K562 (cell line): Measurements from ENCODE around the gene MCM5. TPM values are rescaled to one million over a fixed set of nuclear protein-coding genes. Genes with fewer than 3 reads are reported as not detected.

Source experiments
- ATAC-seq: fragments of 200-7000 bp; cut with Tn5 transposase; 3 replicates; pipeline ENCODE4 v1.9.1; 2020; ENCODE audit warnings: moderate library complexity
- BruUV-seq: library from RNA; stranded (reverse); fragments of 400-500 nt; replicated peaks from 2 replicates; lab custom pipeline; 2021; lab: Mats Ljungman, UMichigan
- CTCF ChIA-PET: fragments of 300-600 bp; formaldehyde crosslinking; extraction: SDS; loops from one replicate; lab custom pipeline; 2021; ENCODE audit warnings: low intra/inter-chr PET ratio; lab: Yijun Ruan, JAX
- POLR2A ChIA-PET: fragments of 300-600, 350-650 bp; sonication (Branson Sonifier 250); formaldehyde crosslinking; extraction: SDS; loops from one replicate; lab custom pipeline; 2021; ENCODE audit warnings: antibody characterized with exemption, inconsistent platforms; lab: Yijun Ruan, JAX
- DNase-seq, 4 experiments: peaks; one replicate each; pipeline versions ENCODE4 v3.0.0 to v3.0.0-alpha.2; 2011 to 2018; ENCODE audit warnings: low spot score in 3 of 4, mixed read lengths in 3 of 4; ENCODE audit errors: extremely low read depth in 1 of 4
- FAIRE-seq: peaks from 2 replicates; lab custom pipeline; 2011; peaks lifted over from hg19 to GRCh38; lab: Jason Lieb, UNC
- H2AFZ ChIP-seq: 2 replicates; pipeline ENCODE4 v1.6.0; 2011; ENCODE audit warnings: low read depth, low read length, control low read depth, inconsistent platforms
- H3K27ac ChIP-seq: fragments of 200-600 bp; 3 replicates; pipeline ENCODE4 v1.8.0; 2011; ENCODE audit warnings: low read depth, mild to moderate bottlenecking, control low read depth, inconsistent platforms, low read length, moderate library complexity, mixed read lengths; ENCODE audit errors: extremely low read depth
- H3K27me3 ChIP-seq, 2 experiments: fragments of 300-600 bp in 1 of 2; 2 replicates in 1 of 2; 3 replicates in 1 of 2; pipeline versions ENCODE4 v1.6.0 to v1.8.0; 2011; ENCODE audit warnings: inconsistent platforms in 2 of 2, low read length in 2 of 2, mild to moderate bottlenecking in 1 of 2, mixed read lengths in 1 of 2, moderate library complexity in 1 of 2; ENCODE audit not compliant: control insufficient read depth in 2 of 2, insufficient read depth in 2 of 2
- H3K36me3 ChIP-seq: fragments of 300-600 bp; 3 replicates; pipeline ENCODE4 v1.8.0; 2011; ENCODE audit warnings: mild to moderate bottlenecking, low read length, inconsistent platforms; ENCODE audit not compliant: control insufficient read depth, insufficient read depth
- H3K4me1 ChIP-seq, 2 experiments: fragments of 200-600 bp in 1 of 2; replicated peaks in 1 of 2; 2 replicates in 1 of 2; 3 replicates in 1 of 2; pipeline versions ENCODE4 v1.5.1 to v1.8.0; 2011; ENCODE audit warnings: inconsistent platforms in 2 of 2, low read length in 2 of 2, mild to moderate bottlenecking in 1 of 2, mixed read lengths in 1 of 2, moderate library complexity in 1 of 2; ENCODE audit not compliant: control insufficient read depth in 2 of 2, insufficient read depth in 2 of 2
- H3K4me2 ChIP-seq: 2 replicates; pipeline ENCODE4 v1.6.1; 2011; ENCODE audit warnings: low read length, control low read depth, inconsistent platforms, mixed read lengths; ENCODE audit not compliant: insufficient read depth
- H3K4me3 ChIP-seq: fragments of 200-600 bp; sonication (generic), shearing (Covaris generic); 2 replicates; pipeline ENCODE4 v1.5.1; 2016; ENCODE audit warnings: control low read depth, inconsistent platforms
- H3K79me2 ChIP-seq: fragments of 200-600 bp; 3 replicates; pipeline ENCODE4 v1.8.0; 2011; ENCODE audit warnings: low read length, inconsistent platforms; ENCODE audit not compliant: control insufficient read depth, insufficient read depth
- H3K9ac ChIP-seq, 2 experiments: 2 replicates each; pipeline versions ENCODE4 v1.6.0 to v1.6.1; 2011; ENCODE audit warnings: low read depth in 2 of 2, low read length in 2 of 2, control low read depth in 1 of 2, inconsistent platforms in 1 of 2, mild to moderate bottlenecking in 1 of 2, mixed read lengths in 1 of 2; ENCODE audit not compliant: insufficient read depth in 1 of 2
- H3K9me1 ChIP-seq: one replicate; pipeline ENCODE4 v1.6.0; 2011; ENCODE audit warnings: inconsistent platforms, mild to moderate bottlenecking, low read length, moderate library complexity; ENCODE audit not compliant: control insufficient read depth, insufficient read depth
- H3K9me3 ChIP-seq: replicated peaks from 2 replicates; pipeline ENCODE4 v1.5.1; 2011; ENCODE audit warnings: low read depth, low read length, inconsistent platforms; ENCODE audit not compliant: control insufficient read depth, insufficient read depth
- H4K20me1 ChIP-seq: replicated peaks from 2 replicates; pipeline ENCODE4 v1.6.1; 2011; ENCODE audit warnings: low read length, inconsistent platforms, mixed read lengths; ENCODE audit not compliant: control insufficient read depth, insufficient read depth
- CTCF ChIP-seq, 3 experiments: IDR thresholded peaks in 2 of 3; conservative IDR thresholded peaks in 1 of 3; 2 replicates each; pipeline ENCODE4 v1.5.1; 2011 to 2012; ENCODE audit warnings: low read length in 3 of 3, mild to moderate bottlenecking in 3 of 3, control low read depth in 2 of 3, improper control_type of control experiment in 1 of 3, inconsistent platforms in 1 of 3, low read depth in 1 of 3, mixed read lengths in 1 of 3, moderate library complexity in 1 of 3; ENCODE audit not compliant: insufficient read depth in 2 of 3
- MECOM ChIP-seq: fragments of 250-450 bp; sonication (Bioruptor Pico); IDR thresholded peaks from 2 replicates; pipeline ENCODE4 v1.8.0; 2022; ENCODE audit warnings: inconsistent platforms
- SMARCA4 ChIP-seq: fragments of 450-650 bp; IDR thresholded peaks from 2 replicates; pipeline ENCODE4 v1.6.1; 2016
- SMARCE1 ChIP-seq: fragments of 450-650 bp; IDR thresholded peaks from 2 replicates; pipeline ENCODE4 v1.7.1; 2016; ENCODE audit warnings: mild to moderate bottlenecking
- ZNF445 ChIP-seq: fragments of 250-450 bp; sonication (Bioruptor Pico); IDR thresholded peaks from 2 replicates; pipeline ENCODE4 v1.4.0; 2020; ENCODE audit warnings: low read depth, mild to moderate bottlenecking, moderate library complexity
- WGBS: fragments of 100-300 bp; shearing (Covaris generic); methylation state at CpG from one replicate; pipeline ENCODE4 v1.1.6; 2016; ENCODE audit warnings: low coverage, mixed read lengths; ENCODE audit not compliant: insufficient coverage; ENCODE audit errors: missing lambda C conversion rate; 5-methylcytosine and 5-hydroxymethylcytosine counted together
- in situ Hi-C: fragments of 300-500 bp; cut with MboI; formaldehyde crosslinking; loops from 4 replicates; pipeline ENCODE4 v1.15.0; 2018; ENCODE audit warnings: inconsistent platforms, mixed read lengths
- intact Hi-C: fragments of 100-400 bp; cut with micrococcal nuclease; formaldehyde crosslinking; loops from 2 replicates; pipeline ENCODE4 v1.14.2; 2022
- polyA plus RNA-seq, 8 experiments: library from polyadenylated mRNA; depleted of rRNA in 4 of 8; stranded (reverse) in 5 of 8; unstranded in 3 of 8; fragments of >200 nt; fragmentation: Nextera tagmentation in 2 of 8; fragmentation: Illumina TruSeq in 1 of 8; extraction: Ambion mirVana in 2 of 8; extraction: Trizol in 1 of 8; gene quantifications; 2 replicates each; pipeline versions ENCODE4 v1.2.1 to v1.2.3, GENCODE V29; 2011 to 2014; ENCODE audit warnings: inconsistent platforms in 1 of 8, missing spikeins in 1 of 8
- total RNA-seq, 7 experiments: library from RNA; depleted of rRNA in 6 of 7; stranded (reverse); fragments of >200 nt in 6 of 7; fragmentation: Illumina TruSeq in 2 of 7; extraction: Trizol in 2 of 7; gene quantifications; 2 replicates each; pipeline versions ENCODE4 v1.2.1 to v1.2.3, GENCODE V29; 2011 to 2021; ENCODE audit warnings: low replicate concordance in 1 of 7

MCM5 gene
- total and polyA plus RNA-seq, 9 of the 15 experiments (the other 6 are each of a cell fraction or from before 2014, with no cell fraction given) = 5.6 to 180 (median 66.1) TPM

GRCh38 chr22:35352214-35353111 lies 47.5 kb upstream of the MCM5 start:
- ChIA-PET CTCF (interaction anchor here (2.6 kb wide), 1 partner anchor 231 kb away, joined by 22 read pairs; no protein-coding TSS in a partner anchor), POLR2A (interaction anchor here (0.6 kb wide), 2 partner anchors 78 to 185 kb away, joined by 3 read pairs; no protein-coding TSS in a partner anchor)
- H3K4me1 ChIP-seq = peaks cover 5 to 23% of the 10 kb centered on the region in 2 experiments; a peak in 4 of 5 replicates
- H3K4me2 ChIP-seq = no peak overlapping the region
- TF ChIP-seq ZNF445 (CRISPR knock-in tag) = no peak
- TF ChIP-seq SMARCA4 = peak; percentile 51; the same call in 1 of the 2 replicates
- peak; percentile 28 to 47 (median 47); a peak in 5 of 6 replicates for TF ChIP-seq CTCF (IDR thresholded peaks at IDR 0.05 in 2 of 3, conservative IDR thresholded peaks at IDR 0.05 in 1 of 3; ENCODE audit: insufficient read depth in 2 of 3, low read depth in 1 of 3, low read length in 3 of 3)
- TF ChIP-seq SMARCE1 = peak; percentile 61; the same call in 1 of the 2 replicates
- no peak for TF ChIP-seq MECOM (CRISPR knock-in tag)
- no peak overlapping the region for H3K27ac ChIP-seq
- in situ Hi-C loops = loop anchor here (5.0 to 10.0 kb wide), 2 partner anchors 230 to 772 kb away; no protein-coding TSS in a partner anchor
- H3K27me3 ChIP-seq = no peaks in the 10 kb centered on the region
- H3K79me2 ChIP-seq = no peaks in the 10 kb centered on the region
- 59% methylated on average over 14 of the region's 19 CpGs for WGBS
- no peak overlapping the region for H3K9ac ChIP-seq
- H4K20me1 ChIP-seq = no peaks in the 10 kb centered on the region
- no peak overlapping the region for H2AFZ ChIP-seq
- peak in 2 of 4 experiments; percentile 19 to 39 for DNase-seq
- no peaks in the 10 kb centered on the region for H3K36me3 ChIP-seq
- peak; percentile 48 for ATAC-seq
- intact Hi-C loops = loop anchor here (5.0 to 10.0 kb wide), 3 partner anchors 52 to 770 kb away; partner anchors contain the start of gene MCM5
- H3K9me3 ChIP-seq = no peaks in the 10 kb centered on the region
- no peaks in the 10 kb centered on the region for H3K9me1 ChIP-seq
- H3K4me3 ChIP-seq = no peak overlapping the region
- BruUV-seq = no TSS peak
- FAIRE-seq = no peak
